ENCODE measurements around the gene RAB40C.

DNA sequence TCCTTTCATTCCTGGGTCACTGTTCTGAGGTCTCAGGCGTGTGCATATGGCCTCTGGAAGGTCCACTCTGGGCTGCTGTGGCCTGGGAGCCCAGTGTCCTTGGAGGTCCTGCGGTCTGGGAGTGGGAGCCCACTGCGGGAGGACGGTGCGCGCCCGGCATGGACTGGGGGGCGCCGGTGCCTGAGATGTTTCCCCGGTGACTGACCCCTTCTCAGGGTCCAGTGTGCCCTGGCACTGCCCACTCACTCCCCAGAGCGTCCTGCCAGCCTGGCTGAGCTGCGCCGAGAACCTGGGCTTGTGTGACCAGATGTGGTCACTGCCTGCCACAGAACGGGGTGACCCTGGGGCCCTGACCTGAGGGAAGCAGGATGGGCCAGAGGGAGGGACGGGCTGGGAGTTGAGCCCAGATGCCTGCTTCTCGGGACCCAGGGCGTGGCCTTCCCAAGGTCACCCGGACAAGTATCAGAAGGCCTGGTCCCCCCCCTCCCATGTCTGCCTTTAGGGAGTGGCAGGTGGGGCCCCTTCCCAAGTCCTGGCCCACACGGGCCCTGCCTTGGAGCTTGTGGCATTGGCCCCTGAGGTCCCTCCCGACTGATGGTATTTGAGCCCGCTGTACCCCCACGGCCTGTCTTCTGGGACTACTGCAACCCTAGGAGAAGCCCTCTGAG lies 84.5 kb downstream of the RAB40C start:
- no peak for TF ChIP-seq EZH2 (IDR thresholded peaks at IDR 0.05; ENCODE audit: borderline replicate concordance, low read length)
- TF ChIP-seq, protein P1, sequence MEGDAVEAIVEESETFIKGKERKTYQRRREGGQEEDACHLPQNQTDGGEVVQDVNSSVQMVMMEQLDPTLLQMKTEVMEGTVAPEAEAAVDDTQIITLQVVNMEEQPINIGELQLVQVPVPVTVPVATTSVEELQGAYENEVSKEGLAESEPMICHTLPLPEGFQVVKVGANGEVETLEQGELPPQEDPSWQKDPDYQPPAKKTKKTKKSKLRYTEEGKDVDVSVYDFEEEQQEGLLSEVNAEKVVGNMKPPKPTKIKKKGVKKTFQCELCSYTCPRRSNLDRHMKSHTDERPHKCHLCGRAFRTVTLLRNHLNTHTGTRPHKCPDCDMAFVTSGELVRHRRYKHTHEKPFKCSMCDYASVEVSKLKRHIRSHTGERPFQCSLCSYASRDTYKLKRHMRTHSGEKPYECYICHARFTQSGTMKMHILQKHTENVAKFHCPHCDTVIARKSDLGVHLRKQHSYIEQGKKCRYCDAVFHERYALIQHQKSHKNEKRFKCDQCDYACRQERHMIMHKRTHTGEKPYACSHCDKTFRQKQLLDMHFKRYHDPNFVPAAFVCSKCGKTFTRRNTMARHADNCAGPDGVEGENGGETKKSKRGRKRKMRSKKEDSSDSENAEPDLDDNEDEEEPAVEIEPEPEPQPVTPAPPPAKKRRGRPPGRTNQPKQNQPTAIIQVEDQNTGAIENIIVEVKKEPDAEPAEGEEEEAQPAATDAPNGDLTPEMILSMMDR (conservative IDR thresholded peaks at IDR 0.05 in 1 of 2, IDR thresholded peaks at IDR 0.05 in 1 of 2; ENCODE audit: extremely low read depth in 1 of 2, insufficient read depth in 1 of 2, low read depth in 1 of 2, low read length in 2 of 2), result no peak
